SKM-1 treated with dmso at 0.1 percent for 144 hours (cell line): ENCODE data around the gene ADGRL1.
"Not testable (repeated sequence)": the region's sequence is repeated elsewhere in the genome, so short reads cannot be mapped to it uniquely, and the experiment has no call there.

Experiments used
- DNase-seq: peaks from one replicate; lab custom pipeline; 2025; ENCODE audit not compliant: unreplicated experiment; lab: John Stamatoyannopoulos, UW

ADGRL1 gene

DNA sequence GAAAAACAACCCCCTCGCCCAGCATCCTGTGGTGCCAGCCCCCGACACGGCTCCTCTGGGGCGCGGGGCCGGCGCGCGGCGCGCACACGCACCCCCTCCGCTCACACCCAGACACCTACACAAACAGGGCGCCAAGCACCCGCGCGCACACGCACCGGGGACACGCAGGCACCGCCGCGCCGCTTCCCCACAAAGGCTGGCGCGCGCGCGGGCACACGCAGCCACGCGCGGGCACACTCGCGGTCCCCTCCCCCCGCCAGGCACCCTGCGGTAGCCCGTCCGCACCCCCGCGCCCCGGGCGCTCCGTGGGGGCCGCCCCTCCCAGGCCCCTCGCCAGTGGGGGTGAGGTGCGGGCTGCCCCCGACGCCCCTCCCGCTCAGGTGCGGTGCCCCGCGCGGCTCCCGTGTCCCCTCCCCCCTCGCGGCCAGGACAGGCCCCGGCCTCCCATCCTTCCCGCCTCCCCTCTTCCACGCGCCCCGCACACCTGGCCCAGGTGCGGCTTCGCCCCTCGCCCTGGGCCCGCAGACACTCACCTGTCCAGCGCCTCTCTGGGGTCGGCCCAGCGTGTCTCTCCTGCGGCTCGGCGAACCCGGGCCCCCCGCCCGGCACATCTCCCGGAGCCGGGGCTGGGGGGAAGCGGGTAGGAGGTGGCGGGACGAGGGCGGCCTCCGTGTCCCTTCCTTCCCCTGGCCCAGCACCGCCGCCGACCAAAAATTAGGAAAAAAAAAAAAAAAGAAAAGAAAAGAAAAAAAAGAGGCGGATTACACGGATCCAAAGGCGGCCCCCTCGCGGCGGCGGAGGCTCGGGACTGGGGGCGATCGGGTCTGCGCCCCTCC lies at the start of gene ADGRL1:
Gene ADGRL1 (minus strand): TSS at position 718 of the 836 bp plus-strand sequence. CDS start 22,567 bp downstream, outside the sequence.
- not testable (repeated sequence) for DNase-seq

DNA sequence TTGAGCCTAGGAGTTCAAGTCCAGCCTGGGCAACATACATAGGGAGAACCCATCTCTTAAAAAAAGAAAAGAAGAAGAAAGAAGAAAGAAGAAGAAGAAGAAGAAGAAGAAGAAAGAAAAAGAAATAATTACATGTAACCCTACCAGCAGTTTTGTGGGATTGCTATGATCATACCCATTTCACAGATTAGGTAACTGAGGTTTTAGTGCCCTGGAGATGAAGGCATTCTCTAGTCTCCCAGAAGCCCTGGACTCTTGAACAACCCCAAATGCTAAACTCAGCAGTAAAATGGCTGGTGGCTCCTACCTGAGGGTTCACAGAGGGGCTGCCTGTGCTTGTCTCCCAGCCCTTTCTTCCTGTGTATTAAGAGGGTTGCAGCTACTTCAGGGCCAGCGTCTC lies 49.3 kb upstream of the ADGRL1 start:
- not testable (repeated sequence) for DNase-seq

- DNase-seq, result not testable (repeated sequence)
Observed at GRCh38 chr19:14253822-14254599, 48.0 kb upstream of the ADGRL1 start.

DNA sequence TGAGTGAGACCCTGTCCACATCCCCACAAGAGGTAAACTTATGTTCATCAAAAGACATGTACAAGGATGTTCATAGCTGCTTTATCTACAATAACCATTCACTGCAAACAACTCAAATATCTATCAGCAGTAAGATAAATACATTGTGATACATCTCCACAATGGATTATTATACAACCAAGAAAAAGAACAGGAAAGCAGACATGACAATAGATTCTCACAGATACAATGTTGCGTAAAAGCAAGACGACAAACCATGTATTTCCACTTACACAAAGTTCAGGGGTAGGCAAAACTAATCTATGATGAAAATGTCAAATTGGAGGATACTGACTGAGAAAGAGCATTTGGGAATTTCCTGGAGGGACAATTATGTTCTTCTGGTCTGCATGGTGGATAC lies 46.2 kb upstream of the ADGRL1 start:
- DNase-seq, result not testable (repeated sequence)

DNA sequence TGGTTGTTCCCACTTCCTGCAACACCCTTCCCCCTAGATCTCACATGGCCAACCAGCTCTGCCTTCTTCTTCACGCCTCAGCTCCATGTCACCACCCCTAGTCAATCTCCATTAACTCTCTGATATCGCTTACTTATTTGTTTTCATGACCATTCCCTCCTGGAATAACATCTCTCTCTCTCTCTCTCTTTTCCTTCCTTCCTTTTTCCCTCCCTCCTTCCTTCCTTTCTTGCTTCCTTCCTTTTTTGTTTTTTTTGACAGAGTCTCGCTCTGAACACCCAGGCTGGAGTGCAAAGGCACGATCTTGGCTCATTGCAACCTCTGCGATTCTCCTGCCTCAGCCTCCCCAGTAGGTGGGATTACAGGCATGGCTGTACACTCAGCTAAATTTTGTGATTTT lies 44.9 kb upstream of the ADGRL1 start:
- DNase-seq, result no peak

GRCh38 chr19:14250315-14250714 lies 44.3 kb upstream of the ADGRL1 start:
- DNase-seq, result not testable (repeated sequence)

DNA sequence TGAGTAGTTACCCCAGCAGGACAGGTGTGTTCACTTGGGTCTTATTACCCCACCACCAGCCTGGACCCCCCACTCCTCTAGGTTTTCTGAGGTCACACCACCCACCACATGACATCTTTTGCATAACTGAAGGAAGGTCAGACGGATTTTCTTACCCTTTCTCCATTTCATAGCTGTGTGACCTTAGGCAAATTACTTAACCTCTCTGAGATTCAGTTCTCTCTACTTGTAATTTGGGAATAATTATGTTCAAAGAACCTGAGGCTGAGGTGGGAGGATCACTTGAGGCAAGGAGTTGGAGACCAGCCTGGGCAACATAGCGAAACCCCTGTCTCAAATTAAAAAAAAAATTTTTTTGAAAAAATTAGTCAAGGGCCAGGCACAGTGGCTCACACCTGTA lies 43.9 kb upstream of the ADGRL1 start:
- not testable (repeated sequence) for DNase-seq

DNA sequence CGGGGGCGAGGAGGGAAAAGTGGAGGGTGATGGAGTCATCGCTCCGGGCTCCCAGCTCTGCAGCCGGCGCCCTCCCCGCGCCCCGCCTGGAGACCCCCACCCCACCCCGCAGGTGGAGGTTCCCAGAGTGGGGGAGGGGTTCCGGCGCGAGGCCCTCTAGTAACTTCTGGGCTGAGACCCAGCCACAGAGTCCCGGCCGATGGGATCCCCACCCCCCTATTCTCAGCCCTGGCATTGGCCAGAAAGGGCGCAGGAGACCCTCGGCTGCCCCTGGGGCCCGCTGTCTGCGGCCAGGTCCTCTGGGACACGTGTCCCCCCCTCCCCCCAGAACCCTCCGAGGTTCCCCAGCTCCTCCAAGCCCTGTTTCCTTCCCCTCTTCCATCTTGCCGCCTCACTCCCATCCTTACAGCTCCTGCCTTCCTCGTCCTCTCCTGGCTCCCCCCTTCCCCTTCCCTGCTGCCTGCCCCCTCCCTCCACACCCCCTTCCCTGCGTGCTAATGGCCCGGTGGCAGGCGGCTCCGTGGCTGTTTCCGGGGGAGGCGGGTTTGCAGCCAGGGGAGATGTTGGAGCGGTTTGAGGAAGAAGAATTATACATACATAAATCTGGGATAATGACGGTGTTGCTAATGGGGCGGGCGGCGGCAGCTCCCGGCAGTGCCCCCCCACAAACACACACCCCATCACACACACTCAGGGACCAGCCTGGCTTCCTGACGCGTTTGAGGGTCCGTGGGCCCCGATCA lies 43.2 kb upstream of the ADGRL1 start:
- peak; percentile 19 for DNase-seq

GRCh38 chr19:14248578-14249011 lies 42.6 kb upstream of the ADGRL1 start:
- DNase-seq, result no peak

- DNase-seq, result not testable (repeated sequence)
Observed at GRCh38 chr19:14247548-14248471, 41.8 kb upstream of the ADGRL1 start.

GRCh38 chr19:14247205-14247547 lies 41.2 kb upstream of the ADGRL1 start:
- not testable (repeated sequence) for DNase-seq

DNA sequence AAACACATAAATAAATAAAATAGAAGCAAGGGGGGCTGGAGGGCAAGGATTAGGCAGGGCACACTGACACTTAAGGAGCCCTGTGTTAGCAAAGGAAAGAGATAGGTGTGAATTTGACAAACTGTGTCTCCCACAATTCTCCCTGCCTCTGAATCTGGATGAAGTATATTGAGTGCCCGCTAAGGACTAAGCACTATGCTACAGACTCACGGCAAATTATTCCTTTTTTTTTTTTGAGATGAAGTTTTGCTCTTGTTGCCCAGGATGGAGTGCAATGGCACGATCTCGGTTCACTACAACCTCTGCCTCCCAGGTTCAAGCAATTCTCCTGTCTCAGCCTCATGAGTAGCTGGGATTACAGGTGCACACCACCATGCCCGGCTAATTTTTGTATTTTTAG lies 38.4 kb upstream of the ADGRL1 start:
- not testable (repeated sequence) for DNase-seq

- not testable (repeated sequence) for DNase-seq
Observed at GRCh38 chr19:14243718-14244117, 37.7 kb upstream of the ADGRL1 start.

- peak; percentile 18 for DNase-seq
Observed at GRCh38 chr19:14237014-14237941, 31.3 kb upstream of the ADGRL1 start.

DNA sequence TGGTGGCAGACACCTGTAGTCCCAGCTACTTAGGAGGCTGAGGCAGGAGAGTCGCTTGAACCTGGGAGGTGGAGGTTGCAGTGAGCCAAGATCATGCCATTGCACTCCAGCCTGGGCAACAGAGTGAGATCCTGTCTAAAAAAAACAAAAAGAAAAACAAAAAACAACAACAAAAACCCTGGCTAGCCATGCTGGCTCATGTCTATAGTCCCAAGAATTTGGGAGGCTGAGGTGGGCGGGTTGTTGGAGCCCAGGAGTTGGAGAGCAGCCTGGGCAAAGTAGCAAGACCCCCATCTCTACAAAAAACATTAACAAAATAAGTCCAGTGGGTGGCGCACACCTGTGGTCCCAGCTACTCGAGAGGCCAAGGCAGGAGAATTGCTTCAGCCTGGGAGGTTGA lies 27.0 kb upstream of the ADGRL1 start:
- DNase-seq, result not testable (repeated sequence)

DNA sequence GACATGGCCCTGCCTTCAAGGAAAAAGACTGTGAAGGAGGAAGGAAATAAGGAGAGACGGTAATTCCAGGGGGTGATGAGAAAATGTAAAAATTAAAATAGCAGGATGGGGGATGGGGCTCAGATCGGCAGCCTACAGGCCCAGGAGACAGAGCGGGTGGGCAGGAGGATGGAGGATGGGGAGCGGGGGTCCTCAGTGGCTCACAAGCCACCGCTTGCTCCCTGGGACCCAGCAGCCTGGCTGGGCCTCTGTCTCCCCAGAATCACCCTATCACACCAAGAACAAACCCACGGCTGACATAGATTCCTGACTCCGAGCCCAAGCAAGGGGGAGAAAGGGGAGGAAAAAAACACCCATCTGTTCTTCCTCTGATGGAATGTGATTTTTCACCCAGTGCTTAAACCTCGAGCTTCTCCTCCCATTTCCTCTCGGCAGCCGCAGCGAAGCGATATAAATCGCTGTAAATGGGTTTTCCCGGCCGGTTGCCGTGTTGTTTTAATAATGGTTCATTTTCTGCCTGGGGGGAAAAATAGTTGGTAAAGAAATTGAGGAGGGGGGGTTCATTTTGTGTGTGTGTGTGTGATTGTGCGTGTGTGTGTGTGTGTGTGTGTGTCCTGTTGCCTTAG lies 22.6 kb upstream of the ADGRL1 start:
- DNase-seq, result not testable (repeated sequence)

- DNase-seq, result not testable (repeated sequence)
Observed at GRCh38 chr19:14226498-14226897, 20.5 kb upstream of the ADGRL1 start.

GRCh38 chr19:14222886-14223285 lies 16.9 kb upstream of the ADGRL1 start:
- no peak for DNase-seq

- DNase-seq, result not testable (repeated sequence)
Observed at GRCh38 chr19:14221345-14221744, 15.4 kb upstream of the ADGRL1 start.
